ENCODE measurements around the gene MYOG.

MYOG gene

GRCh38 chr1:203038217-203038741 is 47.5 kb downstream of the MYOG start:
- TF ChIP-seq, protein P1, sequence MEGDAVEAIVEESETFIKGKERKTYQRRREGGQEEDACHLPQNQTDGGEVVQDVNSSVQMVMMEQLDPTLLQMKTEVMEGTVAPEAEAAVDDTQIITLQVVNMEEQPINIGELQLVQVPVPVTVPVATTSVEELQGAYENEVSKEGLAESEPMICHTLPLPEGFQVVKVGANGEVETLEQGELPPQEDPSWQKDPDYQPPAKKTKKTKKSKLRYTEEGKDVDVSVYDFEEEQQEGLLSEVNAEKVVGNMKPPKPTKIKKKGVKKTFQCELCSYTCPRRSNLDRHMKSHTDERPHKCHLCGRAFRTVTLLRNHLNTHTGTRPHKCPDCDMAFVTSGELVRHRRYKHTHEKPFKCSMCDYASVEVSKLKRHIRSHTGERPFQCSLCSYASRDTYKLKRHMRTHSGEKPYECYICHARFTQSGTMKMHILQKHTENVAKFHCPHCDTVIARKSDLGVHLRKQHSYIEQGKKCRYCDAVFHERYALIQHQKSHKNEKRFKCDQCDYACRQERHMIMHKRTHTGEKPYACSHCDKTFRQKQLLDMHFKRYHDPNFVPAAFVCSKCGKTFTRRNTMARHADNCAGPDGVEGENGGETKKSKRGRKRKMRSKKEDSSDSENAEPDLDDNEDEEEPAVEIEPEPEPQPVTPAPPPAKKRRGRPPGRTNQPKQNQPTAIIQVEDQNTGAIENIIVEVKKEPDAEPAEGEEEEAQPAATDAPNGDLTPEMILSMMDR (IDR thresholded peaks at IDR 0.05; ENCODE audit: low read depth, low read length), result no peak
- H3K4me3 ChIP-seq (ENCODE audit: low read depth, low read length), result no peak overlapping the region

DNA sequence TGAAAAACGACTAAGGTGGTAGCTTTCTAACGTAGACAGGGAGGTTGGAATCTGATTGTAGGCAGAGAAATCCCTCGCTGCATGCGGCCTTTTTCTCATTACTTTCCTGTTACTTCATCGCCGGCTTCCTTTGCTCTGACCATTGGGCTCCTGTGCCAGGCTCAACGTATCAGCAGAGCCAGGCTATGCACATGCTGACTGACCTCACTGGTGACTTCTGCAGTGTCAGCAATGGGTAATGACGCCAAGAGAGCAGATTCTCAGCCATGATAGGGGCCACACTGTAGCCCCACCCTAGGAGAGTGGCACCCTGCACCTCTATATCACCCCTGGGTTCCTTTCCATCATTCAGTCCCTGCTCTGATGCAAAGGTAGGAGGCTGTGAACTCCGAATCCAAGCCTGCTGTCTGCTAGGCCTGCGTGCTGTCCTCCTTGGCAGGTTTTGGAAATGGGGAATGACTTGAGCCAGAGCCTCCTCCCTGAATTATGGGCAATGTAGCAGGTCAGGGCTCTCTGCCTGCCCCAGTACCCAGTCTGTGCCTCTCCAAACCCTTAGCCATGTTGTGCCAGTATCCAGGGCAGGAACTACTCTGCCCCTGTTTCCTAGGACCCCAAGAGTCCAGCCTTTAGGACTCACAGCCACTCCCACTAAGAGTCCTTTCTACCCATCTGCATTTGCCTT is 48.2 kb downstream of the MYOG start:
- no peak overlapping the region for H3K4me3 ChIP-seq (ENCODE audit: low read depth, low read length)
- TF ChIP-seq, protein P1 (IDR thresholded peaks at IDR 0.05; ENCODE audit: low read depth, low read length), result no peak

- no peak overlapping the region for H3K4me3 ChIP-seq (ENCODE audit: low read depth, low read length)
- TF ChIP-seq, protein P1 (IDR thresholded peaks at IDR 0.05; ENCODE audit: low read depth, low read length), result no peak
Measured at GRCh38 chr1:203036537-203036936, 49.3 kb downstream of the MYOG start.

- no peak overlapping the region for H3K4me3 ChIP-seq (ENCODE audit: low read depth, low read length)
- TF ChIP-seq, protein P1 (IDR thresholded peaks at IDR 0.05; ENCODE audit: low read depth, low read length), result no peak
Measured at GRCh38 chr1:203036135-203036534, 49.7 kb downstream of the MYOG start.

DNA sequence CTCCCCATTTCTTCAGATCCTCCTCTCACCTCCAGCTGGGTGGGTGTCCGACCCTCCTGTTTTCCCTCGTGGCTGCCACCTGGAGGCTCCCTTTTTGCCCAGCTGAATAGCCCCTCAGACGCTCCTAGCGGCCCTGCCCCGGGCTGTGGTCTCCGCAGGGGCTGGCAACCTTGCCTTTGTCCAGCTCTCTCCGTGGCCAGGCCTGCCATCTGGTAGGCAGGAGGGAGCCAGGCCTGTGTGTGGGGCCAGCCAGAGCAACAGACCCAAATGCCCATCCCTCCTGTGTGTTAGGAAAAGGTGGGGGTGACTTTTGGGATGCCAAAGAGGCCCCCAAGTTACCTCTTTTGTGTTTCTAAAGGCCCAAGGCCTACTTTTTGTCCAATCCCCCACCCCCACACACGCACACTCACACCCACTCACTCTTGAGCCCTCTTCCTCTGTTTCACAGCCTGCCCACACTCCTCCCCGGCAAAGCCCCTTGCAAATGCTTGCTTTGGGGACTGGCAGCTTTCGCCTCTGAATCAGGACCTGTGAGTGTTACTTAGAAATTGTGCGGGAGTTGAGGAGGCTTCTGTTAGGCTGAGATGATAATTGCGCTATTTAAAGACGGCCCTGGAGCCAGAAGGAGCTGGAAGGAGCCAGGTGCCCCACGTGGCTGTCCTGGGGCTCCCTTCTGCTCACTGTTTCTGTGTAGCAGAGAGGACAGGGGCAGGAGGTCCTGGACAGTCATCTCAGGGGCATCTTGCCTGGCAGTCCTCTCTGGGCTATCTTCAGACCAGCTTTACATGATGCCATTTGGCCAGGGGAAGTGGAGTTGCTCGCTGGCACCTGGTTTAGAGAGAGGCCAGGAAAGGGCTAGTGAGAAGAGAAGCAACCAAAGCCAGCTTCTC is 50.5 kb downstream of the MYOG start:
- H3K4me3 ChIP-seq (ENCODE audit: low read depth, low read length), result no peak overlapping the region
- TF ChIP-seq, protein P1 (IDR thresholded peaks at IDR 0.05; ENCODE audit: low read depth, low read length), result no peak

- TF ChIP-seq, protein P1 (IDR thresholded peaks at IDR 0.05; ENCODE audit: low read depth, low read length), result no peak
- H3K4me3 ChIP-seq (ENCODE audit: low read depth, low read length), result no peak overlapping the region
Measured at GRCh38 chr1:203034422-203035110, 51.2 kb downstream of the MYOG start.
